ENCODE results near the gene GNLY. TPM values are rescaled to one million over a fixed set of nuclear protein-coding genes. Genes with fewer than 3 reads are reported as not detected.

The GNLY gene
- total and polyA plus RNA-seq, 2 of the 13 experiments (the other 11 are each of a cell fraction or from before 2014, with no cell fraction given): not detected

DNA sequence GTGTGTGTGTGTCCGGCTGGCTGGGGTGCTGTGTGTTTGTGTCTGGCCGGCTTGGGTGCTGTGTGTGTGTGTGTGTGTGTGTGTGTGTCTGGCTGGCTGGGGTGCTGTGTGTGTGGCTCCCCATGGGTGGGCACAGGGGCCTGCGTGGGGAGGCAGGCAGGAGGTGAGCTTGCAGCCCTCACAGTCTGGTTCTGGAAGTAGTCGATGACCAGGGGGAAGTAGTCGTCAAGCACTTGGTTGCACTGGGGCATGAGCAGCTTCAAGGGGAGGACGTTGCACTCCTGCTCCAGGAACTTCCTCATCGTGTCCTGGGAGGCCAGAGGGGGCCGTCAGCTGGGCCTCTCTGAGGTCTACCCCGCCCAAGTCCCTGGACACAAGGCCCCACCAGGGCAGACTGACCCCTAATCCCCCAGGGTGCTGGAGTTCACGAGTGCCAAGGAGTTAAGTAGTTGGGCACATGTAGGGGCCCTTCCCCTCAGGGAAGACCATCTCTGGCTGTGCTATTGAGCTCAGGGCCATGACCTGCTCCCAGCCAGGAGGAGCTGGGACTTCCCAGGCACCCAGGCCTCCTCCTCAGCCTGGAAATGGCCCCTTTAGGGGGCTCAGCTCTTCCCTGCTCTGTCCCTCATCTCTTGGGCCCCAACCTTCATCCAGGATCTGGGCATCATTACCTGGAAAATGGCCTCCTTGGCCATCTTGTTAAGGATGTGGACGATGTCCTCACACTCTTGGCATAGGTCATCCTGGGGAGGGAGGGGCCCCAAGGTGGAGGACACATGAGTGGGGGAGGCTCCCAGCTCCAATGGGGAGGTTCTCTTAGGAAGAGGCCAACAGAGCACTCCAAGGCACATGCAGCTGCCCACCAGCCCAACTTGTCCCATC, 27.5 kb upstream of the GNLY start (continued):
- TF ChIP-seq HHEX (CRISPR knock-in tag; IDR thresholded peaks at IDR 0.05): no peak
- no peak for TF ChIP-seq NONO (IDR thresholded peaks at IDR 0.05)
- TF ChIP-seq NONO (CRISPR knock-in tag; conservative IDR thresholded peaks at IDR 0.05): no peak
- no peak for TF ChIP-seq ZNF138 (CRISPR knock-in tag; IDR thresholded peaks at IDR 0.05; ENCODE audit: low read depth)
- no peak for TF ChIP-seq ZNF563 (CRISPR knock-in tag; IDR thresholded peaks at IDR 0.05)
- no peak for TF ChIP-seq GRHL1 (CRISPR knock-in tag; conservative IDR thresholded peaks at IDR 0.05)
- TF ChIP-seq, protein P1, sequence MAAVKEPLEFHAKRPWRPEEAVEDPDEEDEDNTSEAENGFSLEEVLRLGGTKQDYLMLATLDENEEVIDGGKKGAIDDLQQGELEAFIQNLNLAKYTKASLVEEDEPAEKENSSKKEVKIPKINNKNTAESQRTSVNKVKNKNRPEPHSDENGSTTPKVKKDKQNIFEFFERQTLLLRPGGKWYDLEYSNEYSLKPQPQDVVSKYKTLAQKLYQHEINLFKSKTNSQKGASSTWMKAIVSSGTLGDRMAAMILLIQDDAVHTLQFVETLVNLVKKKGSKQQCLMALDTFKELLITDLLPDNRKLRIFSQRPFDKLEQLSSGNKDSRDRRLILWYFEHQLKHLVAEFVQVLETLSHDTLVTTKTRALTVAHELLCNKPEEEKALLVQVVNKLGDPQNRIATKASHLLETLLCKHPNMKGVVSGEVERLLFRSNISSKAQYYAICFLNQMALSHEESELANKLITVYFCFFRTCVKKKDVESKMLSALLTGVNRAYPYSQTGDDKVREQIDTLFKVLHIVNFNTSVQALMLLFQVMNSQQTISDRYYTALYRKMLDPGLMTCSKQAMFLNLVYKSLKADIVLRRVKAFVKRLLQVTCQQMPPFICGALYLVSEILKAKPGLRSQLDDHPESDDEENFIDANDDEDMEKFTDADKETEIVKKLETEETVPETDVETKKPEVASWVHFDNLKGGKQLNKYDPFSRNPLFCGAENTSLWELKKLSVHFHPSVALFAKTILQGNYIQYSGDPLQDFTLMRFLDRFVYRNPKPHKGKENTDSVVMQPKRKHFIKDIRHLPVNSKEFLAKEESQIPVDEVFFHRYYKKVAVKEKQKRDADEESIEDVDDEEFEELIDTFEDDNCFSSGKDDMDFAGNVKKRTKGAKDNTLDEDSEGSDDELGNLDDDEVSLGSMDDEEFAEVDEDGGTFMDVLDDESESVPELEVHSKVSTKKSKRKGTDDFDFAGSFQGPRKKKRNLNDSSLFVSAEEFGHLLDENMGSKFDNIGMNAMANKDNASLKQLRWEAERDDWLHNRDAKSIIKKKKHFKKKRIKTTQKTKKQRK (IDR thresholded peaks at IDR 0.05; ENCODE audit: low read length): no peak
- TF ChIP-seq, protein P2, sequence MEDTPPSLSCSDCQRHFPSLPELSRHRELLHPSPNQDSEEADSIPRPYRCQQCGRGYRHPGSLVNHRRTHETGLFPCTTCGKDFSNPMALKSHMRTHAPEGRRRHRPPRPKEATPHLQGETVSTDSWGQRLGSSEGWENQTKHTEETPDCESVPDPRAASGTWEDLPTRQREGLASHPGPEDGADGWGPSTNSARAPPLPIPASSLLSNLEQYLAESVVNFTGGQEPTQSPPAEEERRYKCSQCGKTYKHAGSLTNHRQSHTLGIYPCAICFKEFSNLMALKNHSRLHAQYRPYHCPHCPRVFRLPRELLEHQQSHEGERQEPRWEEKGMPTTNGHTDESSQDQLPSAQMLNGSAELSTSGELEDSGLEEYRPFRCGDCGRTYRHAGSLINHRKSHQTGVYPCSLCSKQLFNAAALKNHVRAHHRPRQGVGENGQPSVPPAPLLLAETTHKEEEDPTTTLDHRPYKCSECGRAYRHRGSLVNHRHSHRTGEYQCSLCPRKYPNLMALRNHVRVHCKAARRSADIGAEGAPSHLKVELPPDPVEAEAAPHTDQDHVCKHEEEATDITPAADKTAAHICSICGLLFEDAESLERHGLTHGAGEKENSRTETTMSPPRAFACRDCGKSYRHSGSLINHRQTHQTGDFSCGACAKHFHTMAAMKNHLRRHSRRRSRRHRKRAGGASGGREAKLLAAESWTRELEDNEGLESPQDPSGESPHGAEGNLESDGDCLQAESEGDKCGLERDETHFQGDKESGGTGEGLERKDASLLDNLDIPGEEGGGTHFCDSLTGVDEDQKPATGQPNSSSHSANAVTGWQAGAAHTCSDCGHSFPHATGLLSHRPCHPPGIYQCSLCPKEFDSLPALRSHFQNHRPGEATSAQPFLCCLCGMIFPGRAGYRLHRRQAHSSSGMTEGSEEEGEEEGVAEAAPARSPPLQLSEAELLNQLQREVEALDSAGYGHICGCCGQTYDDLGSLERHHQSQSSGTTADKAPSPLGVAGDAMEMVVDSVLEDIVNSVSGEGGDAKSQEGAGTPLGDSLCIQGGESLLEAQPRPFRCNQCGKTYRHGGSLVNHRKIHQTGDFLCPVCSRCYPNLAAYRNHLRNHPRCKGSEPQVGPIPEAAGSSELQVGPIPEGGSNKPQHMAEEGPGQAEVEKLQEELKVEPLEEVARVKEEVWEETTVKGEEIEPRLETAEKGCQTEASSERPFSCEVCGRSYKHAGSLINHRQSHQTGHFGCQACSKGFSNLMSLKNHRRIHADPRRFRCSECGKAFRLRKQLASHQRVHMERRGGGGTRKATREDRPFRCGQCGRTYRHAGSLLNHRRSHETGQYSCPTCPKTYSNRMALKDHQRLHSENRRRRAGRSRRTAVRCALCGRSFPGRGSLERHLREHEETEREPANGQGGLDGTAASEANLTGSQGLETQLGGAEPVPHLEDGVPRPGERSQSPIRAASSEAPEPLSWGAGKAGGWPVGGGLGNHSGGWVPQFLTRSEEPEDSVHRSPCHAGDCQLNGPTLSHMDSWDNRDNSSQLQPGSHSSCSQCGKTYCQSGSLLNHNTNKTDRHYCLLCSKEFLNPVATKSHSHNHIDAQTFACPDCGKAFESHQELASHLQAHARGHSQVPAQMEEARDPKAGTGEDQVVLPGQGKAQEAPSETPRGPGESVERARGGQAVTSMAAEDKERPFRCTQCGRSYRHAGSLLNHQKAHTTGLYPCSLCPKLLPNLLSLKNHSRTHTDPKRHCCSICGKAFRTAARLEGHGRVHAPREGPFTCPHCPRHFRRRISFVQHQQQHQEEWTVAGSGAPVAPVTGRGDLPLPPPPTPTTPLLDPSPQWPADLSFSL (CRISPR knock-in tag; IDR thresholded peaks at IDR 0.05): 0 out of 2 replicates have a peak, but pooled peaks have one; percentile 72
- TF ChIP-seq ZNF180 (CRISPR knock-in tag; IDR thresholded peaks at IDR 0.05; ENCODE audit: borderline replicate concordance, low read depth): no peak
- no peak for TF ChIP-seq ZNF740 (CRISPR knock-in tag; IDR thresholded peaks at IDR 0.05)
